SK-N-SH (cell line): Measurements from ENCODE around the gene DUT. TPM values are rescaled to one million over a fixed set of nuclear protein-coding genes. Genes with fewer than 3 reads are reported as not detected.

Experiments used
- CTCF ChIA-PET: fragments of 300-600, 350-600 bp; formaldehyde crosslinking; extraction: SDS; loops from one replicate; lab custom pipeline; 2021; lab: Yijun Ruan, JAX
- POLR2A ChIA-PET: fragments of 350-600 bp; sonication (Branson Sonifier 250); formaldehyde crosslinking; extraction: SDS; loops from one replicate; lab custom pipeline; 2020; ENCODE audit warnings: antibody characterized with exemption, inconsistent platforms; lab: Yijun Ruan, JAX
- DNase-seq: peaks from one replicate; pipeline ENCODE4 v3.0.0; 2012
- H2AFZ ChIP-seq: fragments of 200-600 bp; sonication (generic); 2 replicates; pipeline ENCODE4 v1.8.1; 2016; ENCODE audit warnings: antibody characterized with exemption, mild to moderate bottlenecking, low read depth
- H3F3A ChIP-seq: fragments of 200-600 bp; sonication (generic); replicated peaks from 2 replicates; pipeline ENCODE3; 2016; ENCODE audit warnings: antibody characterized with exemption, mild to moderate bottlenecking; ENCODE audit not compliant: insufficient read depth
- H3K27ac ChIP-seq, 2 experiments: fragments of 200-500 bp in 1 of 2; fragments of 200-600 bp in 1 of 2; sonication (Bioruptor generic) in 1 of 2; sonication (generic), shearing (Covaris generic) in 1 of 2; 2 replicates each; pipeline versions ENCODE4 v1.5.1 to v1.6.1; 2014 to 2016; ENCODE audit warnings: low read depth in 2 of 2, inconsistent platforms in 1 of 2, low read length in 1 of 2, mild to moderate bottlenecking in 1 of 2, mixed read lengths in 1 of 2
- H3K27me3 ChIP-seq: fragments of 200-600 bp; sonication (generic), shearing (Covaris generic); 2 replicates; pipeline ENCODE4 v1.6.1; 2016; ENCODE audit warnings: mixed run types; ENCODE audit not compliant: insufficient read depth
- H3K36me3 ChIP-seq, 2 experiments: fragments of 200-500 bp in 1 of 2; fragments of 200-600 bp in 1 of 2; sonication (Bioruptor generic) in 1 of 2; sonication (generic) in 1 of 2; replicated peaks in 1 of 2; 2 replicates each; pipeline versions ENCODE3 to v1.5.1; 2014 to 2016; ENCODE audit warnings: low read length in 1 of 2, mild to moderate bottlenecking in 1 of 2; ENCODE audit not compliant: insufficient read depth in 2 of 2, control insufficient read depth in 1 of 2
- H3K4me1 ChIP-seq, 2 experiments: fragments of 200-500 bp in 1 of 2; fragments of 200-600 bp in 1 of 2; sonication (Bioruptor generic) in 1 of 2; sonication (generic), shearing (Covaris generic) in 1 of 2; 2 replicates each; pipeline versions ENCODE4 v1.5.1 to v1.6.1; 2014 to 2016; ENCODE audit warnings: low read depth in 1 of 2, low read length in 1 of 2, mixed run types in 1 of 2; ENCODE audit not compliant: insufficient read depth in 2 of 2, control insufficient read depth in 1 of 2
- H3K4me2 ChIP-seq: fragments of 200-600 bp; sonication (generic), shearing (Covaris generic); 2 replicates; pipeline ENCODE4 v1.6.1; 2017; ENCODE audit warnings: mixed run types
- H3K4me3 ChIP-seq, 2 experiments: fragments of 200-500 bp in 1 of 2; fragments of 200-600 bp in 1 of 2; sonication (Bioruptor generic) in 1 of 2; sonication (generic), shearing (Covaris generic) in 1 of 2; 2 replicates each; pipeline versions ENCODE4 v1.5.1 to v1.8.1; 2014 to 2016; ENCODE audit warnings: low read depth in 2 of 2, inconsistent platforms in 1 of 2, low read length in 1 of 2, mild to moderate bottlenecking in 1 of 2, mixed read lengths in 1 of 2, moderate library complexity in 1 of 2
- H3K79me2 ChIP-seq: fragments of 200-600 bp; sonication (generic); 2 replicates; pipeline ENCODE4 v1.8.1; 2017; ENCODE audit warnings: mild to moderate bottlenecking; ENCODE audit not compliant: insufficient read depth
- H3K9ac ChIP-seq: fragments of 200-600 bp; sonication (generic); 2 replicates; pipeline ENCODE4 v1.6.1; 2017; ENCODE audit warnings: mixed run types
- H3K9me2 ChIP-seq: fragments of 200-600 bp; sonication (generic); 2 replicates; pipeline ENCODE4 v1.6.1; 2017; ENCODE audit warnings: mixed run types
- H3K9me3 ChIP-seq: fragments of 200-600 bp; sonication (generic); 2 replicates; pipeline ENCODE4 v1.6.1; 2017; ENCODE audit warnings: mixed run types, mild to moderate bottlenecking, moderate library complexity
- H4K20me1 ChIP-seq: fragments of 200-600 bp; sonication (generic); 2 replicates; pipeline ENCODE4 v1.6.1; 2017; ENCODE audit warnings: mild to moderate bottlenecking, mixed run types; ENCODE audit not compliant: insufficient read depth
- CHD2 ChIP-seq: fragments of 150-350 bp; IDR thresholded peaks from 2 replicates; pipeline ENCODE4 v1.6.1; 2018; ENCODE audit warnings: low read length; ENCODE audit not compliant: partially characterized antibody
- ELF1 ChIP-seq: IDR thresholded peaks from 2 replicates; pipeline ENCODE4 v1.4.0; 2012
- EZH2phosphoT487 ChIP-seq: fragments of 200-600 bp; sonication (generic); IDR thresholded peaks from 2 replicates; pipeline ENCODE4 v1.6.1; 2017; ENCODE audit warnings: low read depth, mixed run types, mild to moderate bottlenecking, antibody characterized with exemption, moderate library complexity, borderline replicate concordance
- GABPA ChIP-seq: IDR thresholded peaks from 2 replicates; pipeline ENCODE4 v1.4.0; 2012; ENCODE audit warnings: low read depth, mild to moderate bottlenecking
- GATA2 ChIP-seq: sonication (generic); formaldehyde crosslinking; IDR thresholded peaks from 2 replicates; pipeline ENCODE4 v1.5.0; 2020; ENCODE audit warnings: mild to moderate bottlenecking, missing genetic modification reagents
- MEF2A ChIP-seq: IDR thresholded peaks from 2 replicates; pipeline ENCODE4 v1.4.0; 2012; ENCODE audit warnings: low read depth, borderline replicate concordance
- RXRA ChIP-seq: IDR thresholded peaks from 2 replicates; pipeline ENCODE4 v1.4.0; 2012; ENCODE audit warnings: low read depth, mild to moderate bottlenecking, borderline replicate concordance
- SMC3 ChIP-seq: IDR thresholded peaks from 2 replicates; pipeline ENCODE4 v1.6.1; 2012; ENCODE audit warnings: low read depth, low read length, improper control_type of control experiment
- TCF12 ChIP-seq: IDR thresholded peaks from 2 replicates; pipeline ENCODE4 v1.4.0; 2012
- WGBS: methylation state at CpG from one replicate; pipeline ENCODE4 v1.1.6; 2017; ENCODE audit warnings: low lambda C conversion rate; 5-methylcytosine and 5-hydroxymethylcytosine counted together
- polyA plus RNA-seq, 3 experiments: library from polyadenylated mRNA; depleted of rRNA; stranded (reverse); fragments of >200 nt; gene quantifications; 2 replicates each; pipeline ENCODE4 v1.2.3, GENCODE V29; 2012
- TF ChIP-seq, protein P1 (sequence below): IDR thresholded peaks from 2 replicates; pipeline ENCODE4 v1.6.1; 2012; ENCODE audit warnings: mild to moderate bottlenecking, low read depth, low read length, moderate library complexity
- TF ChIP-seq, protein P2 (sequence below): IDR thresholded peaks from 2 replicates; pipeline ENCODE4 v1.4.0; 2012; ENCODE audit warnings: low read depth, borderline replicate concordance
- TF ChIP-seq, protein P3 (sequence below): IDR thresholded peaks from 2 replicates; pipeline ENCODE4 v1.4.0; 2012; ENCODE audit warnings: low read depth, borderline replicate concordance

The DUT gene
- polyA plus RNA-seq, 1 of the 3 experiments (the other 2 are of a cell fraction), result 79.3 TPM

DNA sequence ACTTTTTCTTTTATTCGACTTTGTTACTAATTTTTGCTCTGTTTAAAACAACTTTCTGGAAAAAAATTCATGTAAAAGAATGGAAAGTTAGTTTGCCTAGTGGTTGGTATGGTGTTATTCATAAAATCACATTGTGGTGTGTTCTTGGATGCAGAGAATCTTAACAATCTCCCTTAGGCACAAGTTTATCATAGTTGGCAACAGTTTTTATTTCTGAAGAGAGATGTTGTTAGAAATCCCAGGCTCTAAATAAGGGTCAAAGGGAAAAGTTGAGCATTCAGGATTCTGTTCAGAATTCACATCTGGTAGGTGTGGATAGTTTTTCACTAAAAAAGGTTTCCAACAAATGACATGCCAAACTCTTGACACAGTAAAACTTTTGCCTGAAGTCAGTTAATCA is 6.4 kb downstream of the DUT start (continued):
- TF ChIP-seq, protein P1, sequence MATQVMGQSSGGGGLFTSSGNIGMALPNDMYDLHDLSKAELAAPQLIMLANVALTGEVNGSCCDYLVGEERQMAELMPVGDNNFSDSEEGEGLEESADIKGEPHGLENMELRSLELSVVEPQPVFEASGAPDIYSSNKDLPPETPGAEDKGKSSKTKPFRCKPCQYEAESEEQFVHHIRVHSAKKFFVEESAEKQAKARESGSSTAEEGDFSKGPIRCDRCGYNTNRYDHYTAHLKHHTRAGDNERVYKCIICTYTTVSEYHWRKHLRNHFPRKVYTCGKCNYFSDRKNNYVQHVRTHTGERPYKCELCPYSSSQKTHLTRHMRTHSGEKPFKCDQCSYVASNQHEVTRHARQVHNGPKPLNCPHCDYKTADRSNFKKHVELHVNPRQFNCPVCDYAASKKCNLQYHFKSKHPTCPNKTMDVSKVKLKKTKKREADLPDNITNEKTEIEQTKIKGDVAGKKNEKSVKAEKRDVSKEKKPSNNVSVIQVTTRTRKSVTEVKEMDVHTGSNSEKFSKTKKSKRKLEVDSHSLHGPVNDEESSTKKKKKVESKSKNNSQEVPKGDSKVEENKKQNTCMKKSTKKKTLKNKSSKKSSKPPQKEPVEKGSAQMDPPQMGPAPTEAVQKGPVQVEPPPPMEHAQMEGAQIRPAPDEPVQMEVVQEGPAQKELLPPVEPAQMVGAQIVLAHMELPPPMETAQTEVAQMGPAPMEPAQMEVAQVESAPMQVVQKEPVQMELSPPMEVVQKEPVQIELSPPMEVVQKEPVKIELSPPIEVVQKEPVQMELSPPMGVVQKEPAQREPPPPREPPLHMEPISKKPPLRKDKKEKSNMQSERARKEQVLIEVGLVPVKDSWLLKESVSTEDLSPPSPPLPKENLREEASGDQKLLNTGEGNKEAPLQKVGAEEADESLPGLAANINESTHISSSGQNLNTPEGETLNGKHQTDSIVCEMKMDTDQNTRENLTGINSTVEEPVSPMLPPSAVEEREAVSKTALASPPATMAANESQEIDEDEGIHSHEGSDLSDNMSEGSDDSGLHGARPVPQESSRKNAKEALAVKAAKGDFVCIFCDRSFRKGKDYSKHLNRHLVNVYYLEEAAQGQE, result no peak
- TF ChIP-seq SMC3 (no peak), MEF2A (no peak), GABPA (no peak)

DNA sequence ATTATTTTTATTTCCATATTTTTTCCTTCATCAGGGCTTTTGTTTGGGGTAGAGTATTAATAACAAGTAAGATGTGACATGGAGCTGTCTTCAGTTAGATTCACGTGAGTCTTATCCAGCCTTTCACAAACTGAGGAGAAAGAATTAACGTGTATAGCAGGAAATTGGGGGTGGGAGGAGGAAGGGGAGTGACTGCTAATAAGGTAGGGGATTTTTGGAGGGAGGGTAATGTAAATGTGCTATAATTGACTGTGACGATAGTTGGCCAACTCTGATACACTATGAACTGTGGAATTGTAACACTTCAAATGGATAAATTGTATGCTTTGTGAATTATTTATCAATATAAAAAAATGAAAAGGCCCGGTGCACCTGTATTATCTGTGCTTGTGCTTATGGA is 8.9 kb downstream of the DUT start:
- H3K79me2 ChIP-seq, result no peaks in the 10 kb centered on the region; the same call in 1 of the 2 replicates
- 89% methylated on average over 4 of the region's 4 CpGs for WGBS
- H3K9me3 ChIP-seq, result no peaks in the 10 kb centered on the region
- H3K27me3 ChIP-seq, result no peaks in the 10 kb centered on the region
- H3K36me3 ChIP-seq, result peaks cover 75 to 79% of the 10 kb centered on the region in 2 experiments
- H3K4me3 ChIP-seq, result no peak overlapping the region
- H2AFZ ChIP-seq, result no peak overlapping the region
- ChIA-PET CTCF (interaction anchor here (0.5 to 4.2 kb wide), 3 partner anchors 12 to 800 kb away, joined by 3 to 26 read pairs (median 9); no protein-coding TSS in a partner anchor), POLR2A (no interaction called here)
- H3K4me1 ChIP-seq, result no peaks in the 10 kb centered on the region; a peak in 1 of 4 replicates
- H3K4me2 ChIP-seq, result no peak overlapping the region
- no peak overlapping the region for H3K27ac ChIP-seq
- no peaks in the 10 kb centered on the region for H3K9me2 ChIP-seq
- H4K20me1 ChIP-seq, result no peaks in the 10 kb centered on the region
- no peak overlapping the region for H3K9ac ChIP-seq
- TF ChIP-seq MEF2A (no peak), EZH2phosphoT487 (no peak)
- TF ChIP-seq, protein P2, sequence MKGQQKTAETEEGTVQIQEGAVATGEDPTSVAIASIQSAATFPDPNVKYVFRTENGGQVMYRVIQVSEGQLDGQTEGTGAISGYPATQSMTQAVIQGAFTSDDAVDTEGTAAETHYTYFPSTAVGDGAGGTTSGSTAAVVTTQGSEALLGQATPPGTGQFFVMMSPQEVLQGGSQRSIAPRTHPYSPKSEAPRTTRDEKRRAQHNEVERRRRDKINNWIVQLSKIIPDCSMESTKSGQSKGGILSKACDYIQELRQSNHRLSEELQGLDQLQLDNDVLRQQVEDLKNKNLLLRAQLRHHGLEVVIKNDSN, result no peak
- TF ChIP-seq, protein P3, sequence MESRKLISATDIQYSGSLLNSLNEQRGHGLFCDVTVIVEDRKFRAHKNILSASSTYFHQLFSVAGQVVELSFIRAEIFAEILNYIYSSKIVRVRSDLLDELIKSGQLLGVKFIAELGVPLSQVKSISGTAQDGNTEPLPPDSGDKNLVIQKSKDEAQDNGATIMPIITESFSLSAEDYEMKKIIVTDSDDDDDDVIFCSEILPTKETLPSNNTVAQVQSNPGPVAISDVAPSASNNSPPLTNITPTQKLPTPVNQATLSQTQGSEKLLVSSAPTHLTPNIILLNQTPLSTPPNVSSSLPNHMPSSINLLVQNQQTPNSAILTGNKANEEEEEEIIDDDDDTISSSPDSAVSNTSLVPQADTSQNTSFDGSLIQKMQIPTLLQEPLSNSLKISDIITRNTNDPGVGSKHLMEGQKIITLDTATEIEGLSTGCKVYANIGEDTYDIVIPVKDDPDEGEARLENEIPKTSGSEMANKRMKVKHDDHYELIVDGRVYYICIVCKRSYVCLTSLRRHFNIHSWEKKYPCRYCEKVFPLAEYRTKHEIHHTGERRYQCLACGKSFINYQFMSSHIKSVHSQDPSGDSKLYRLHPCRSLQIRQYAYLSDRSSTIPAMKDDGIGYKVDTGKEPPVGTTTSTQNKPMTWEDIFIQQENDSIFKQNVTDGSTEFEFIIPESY, result no peak
- DNase-seq, result no peak
- peaks cover 30% of the 10 kb centered on the region for H3F3A ChIP-seq

DNA sequence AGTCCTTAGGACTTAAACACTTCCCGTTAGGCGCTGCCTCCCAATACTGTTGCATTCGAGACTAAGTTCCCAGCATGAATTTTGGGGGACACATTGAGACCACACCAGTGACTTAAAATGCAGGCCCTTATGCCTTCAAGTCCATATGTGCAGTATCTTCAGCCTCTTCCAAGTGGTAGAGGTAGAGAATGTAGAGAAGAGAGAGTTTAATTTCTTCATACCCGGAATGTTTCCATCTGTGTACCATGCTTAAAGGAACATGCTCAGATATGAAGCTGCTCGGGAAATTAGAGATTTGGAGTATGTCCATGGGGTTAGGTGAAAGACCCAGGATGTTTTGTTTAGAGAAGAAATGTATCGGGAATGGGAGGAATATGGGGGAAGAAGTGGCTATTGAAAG is 12.6 kb downstream of the DUT start:
- Histone ChIP-seq H3K9ac (no peak overlapping the region), H3K9me2 (no peaks in the 10 kb centered on the region), H3F3A (peaks cover 24% of the 10 kb centered on the region), H3K4me3 (no peak overlapping the region)
- 95% methylated on average over 6 of the region's 6 CpGs for WGBS
- no peak for TF ChIP-seq ELF1
- TF ChIP-seq RXRA, result no peak
- TF ChIP-seq MEF2A, result no peak
- TF ChIP-seq TCF12, result no peak
- TF ChIP-seq CHD2, result no peak
- TF ChIP-seq GATA2, result no peak
- TF ChIP-seq, all 33 proteins: peak for 0
- no peak for DNase-seq
- H4K20me1 ChIP-seq, result no peaks in the 10 kb centered on the region
- H3K4me2 ChIP-seq, result no peak overlapping the region
- ChIA-PET POLR2A (no interaction called here), CTCF (no interaction called here)
- no peaks in the 10 kb centered on the region for H3K4me1 ChIP-seq
- H3K9me3 ChIP-seq, result no peaks in the 10 kb centered on the region
- H3K27ac ChIP-seq, result no peak overlapping the region
- no peak overlapping the region for H2AFZ ChIP-seq
- H3K27me3 ChIP-seq, result no peaks in the 10 kb centered on the region
- peaks cover 46 to 49% of the 10 kb centered on the region in 2 experiments for H3K36me3 ChIP-seq
- H3K79me2 ChIP-seq, result no peaks in the 10 kb centered on the region
